HG02970 (cell line): Measurements from ENCODE around the gene RCOR1.
A peak's percentile ranks its signal among the peaks of the same experiment; 100 is the strongest.
"Not testable (repeated sequence)": the region's sequence is repeated elsewhere in the genome, so short reads cannot be mapped to it uniquely, and the experiment has no call there.

Source experiments
- ATAC-seq: cut with Tn5 transposase; IDR thresholded peaks from one replicate; pipeline ENCODE4 v1.9.1; 2021; ENCODE audit warnings: mild to moderate bottlenecking, moderate library complexity, moderate number of reproducible peaks; ENCODE audit not compliant: unreplicated experiment, low FRiP score

RCOR1 gene

DNA sequence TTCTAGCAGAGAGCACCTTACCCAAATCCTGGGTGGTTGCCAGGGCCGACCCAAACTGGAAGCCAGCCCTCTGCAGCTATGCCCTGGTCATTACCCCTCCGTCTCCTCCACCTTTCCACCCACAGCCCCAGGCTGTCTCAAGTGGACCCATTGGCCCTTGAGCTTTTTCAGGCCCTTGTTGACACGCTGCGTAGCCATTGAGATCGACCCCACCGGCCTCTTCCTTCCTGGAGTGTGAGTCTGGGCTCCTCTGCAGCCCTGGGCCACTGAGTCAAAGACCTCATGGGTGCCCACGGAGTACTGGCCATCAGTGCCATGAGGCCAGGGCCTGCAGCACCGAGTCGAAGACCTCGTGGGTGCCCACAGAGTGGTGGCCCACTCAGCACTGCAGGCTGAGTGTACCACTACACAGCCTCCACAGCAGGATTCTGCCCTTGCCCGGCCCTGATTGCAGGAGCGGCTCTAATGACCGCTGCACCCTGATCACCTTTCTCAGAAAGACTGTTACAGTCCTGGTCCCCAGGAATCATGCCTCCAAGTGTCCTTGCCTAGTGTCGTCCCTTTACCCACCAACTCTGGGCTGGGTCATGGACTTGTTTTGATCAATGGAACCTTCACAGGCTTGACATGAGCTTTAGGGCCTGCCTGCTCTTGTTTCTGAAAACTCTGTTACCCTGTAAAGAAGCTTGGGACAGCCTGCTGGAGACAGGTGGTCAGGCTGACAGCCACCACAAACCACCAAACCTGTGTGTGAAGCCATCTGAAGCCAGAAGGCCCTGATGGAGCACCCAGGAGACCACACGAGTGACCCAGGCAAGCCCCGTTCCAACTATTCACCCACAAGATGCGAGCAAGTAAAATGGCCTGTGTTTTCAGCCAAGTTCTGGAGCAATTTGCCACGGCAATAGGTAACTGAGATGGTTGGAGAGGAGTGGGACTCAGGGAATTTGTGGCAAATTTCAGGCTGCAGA is 145.2 kb downstream of the RCOR1 start:
- ATAC-seq, result no peak

DNA sequence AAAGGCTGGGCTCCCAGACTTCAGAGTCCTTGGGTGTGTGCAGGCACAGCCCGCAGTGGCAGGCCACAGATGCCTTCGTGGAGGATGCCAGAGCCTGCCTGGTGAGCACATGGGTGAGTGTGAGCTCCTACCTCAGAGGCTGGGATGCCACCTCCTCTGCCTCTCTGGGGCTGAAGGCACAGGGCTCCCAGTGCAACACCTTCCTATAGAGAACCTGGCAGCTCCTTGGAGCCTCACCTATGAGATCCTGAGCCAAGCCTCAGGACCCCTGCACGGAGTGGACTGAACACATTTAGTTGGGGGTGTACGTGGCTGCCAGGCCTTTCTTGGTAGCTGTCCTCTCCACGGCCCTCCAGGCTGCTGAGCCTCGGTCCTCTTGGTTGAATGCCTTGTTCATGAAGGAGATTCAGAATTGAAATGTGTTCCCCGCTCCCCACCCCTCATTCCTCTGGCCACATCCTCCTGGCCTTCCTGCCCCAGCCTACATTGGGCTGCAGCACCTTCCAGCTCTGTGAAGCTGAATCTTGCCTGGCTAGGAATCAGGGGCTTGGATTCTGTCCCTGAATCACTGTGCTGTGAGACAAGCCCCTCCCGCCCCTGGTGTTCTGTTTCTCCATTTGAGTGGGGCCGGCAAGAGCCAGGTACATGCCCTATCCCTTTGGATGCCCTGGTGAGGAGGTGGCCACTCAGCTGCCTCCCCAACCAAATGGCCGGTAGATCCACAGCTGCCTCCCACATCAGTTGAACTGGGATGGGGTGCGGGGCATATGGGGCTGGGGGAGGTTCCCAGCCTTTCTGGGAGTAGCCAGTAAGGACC is 146.1 kb downstream of the RCOR1 start:
- no peak for ATAC-seq

DNA sequence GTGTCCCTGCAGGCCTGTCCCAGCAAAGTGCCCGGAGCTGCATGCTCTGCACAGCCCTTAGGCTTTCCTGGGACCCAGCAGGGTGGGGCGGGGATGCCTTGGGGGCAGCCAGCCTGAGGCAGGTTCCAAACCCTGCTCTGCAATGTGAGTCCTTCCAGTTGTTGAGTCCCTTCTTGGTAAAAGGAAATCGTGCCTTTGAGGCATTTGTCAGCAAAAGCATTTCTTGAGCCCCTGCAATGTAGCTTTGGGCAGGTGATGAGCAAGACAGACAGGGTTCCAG is 146.7 kb downstream of the RCOR1 start:
- ATAC-seq, result no peak

- ATAC-seq, result no peak
Observed at GRCh38 chr14:102746634-102747438, 154.4 kb downstream of the RCOR1 start.

GRCh38 chr14:102748806-102749205 is 156.4 kb downstream of the RCOR1 start:
- ATAC-seq, result no peak

- no peak for ATAC-seq
Observed at GRCh38 chr14:102749393-102750305, 157.2 kb downstream of the RCOR1 start.

DNA sequence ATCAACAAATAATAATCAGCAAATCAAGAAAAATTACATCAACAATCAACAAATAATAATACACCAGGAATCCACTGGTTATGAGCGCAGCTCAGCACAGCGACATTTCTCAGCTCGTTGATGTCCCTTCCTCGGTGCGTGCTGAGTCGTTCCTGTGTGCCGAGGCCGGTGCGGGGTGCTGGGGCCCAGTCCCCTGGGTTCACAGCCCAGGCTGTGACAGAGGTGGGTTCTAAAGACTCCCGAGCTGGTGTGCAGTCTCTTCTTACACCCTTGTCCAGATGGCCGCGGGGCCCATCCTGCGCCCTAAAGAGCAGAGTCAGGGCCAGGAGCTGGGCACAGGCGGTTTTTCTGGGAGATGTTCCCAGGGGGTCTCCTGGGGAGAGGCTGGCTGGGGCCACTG is 157.9 kb downstream of the RCOR1 start:
- ATAC-seq, result no peak

DNA sequence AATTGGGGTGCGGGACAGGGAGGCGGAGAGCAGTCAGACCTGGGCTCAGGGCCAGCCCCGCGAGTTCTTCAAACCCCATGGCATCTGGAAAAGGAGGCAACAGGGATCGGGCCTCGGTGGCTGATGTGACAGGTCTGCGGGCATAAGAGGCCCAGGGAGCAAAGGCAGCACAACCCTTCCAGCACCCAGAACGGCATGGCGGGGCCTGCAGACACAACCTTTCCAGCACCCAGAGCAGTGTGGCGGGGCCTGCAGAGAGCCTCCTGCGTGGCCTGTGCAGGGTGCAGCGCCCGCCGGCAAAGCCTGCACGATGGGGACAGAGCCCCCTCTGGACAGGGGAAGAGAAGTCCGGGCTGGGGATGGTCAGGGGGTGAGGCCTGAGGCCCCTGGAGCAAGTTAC is 158.6 kb downstream of the RCOR1 start:
- no peak for ATAC-seq

GRCh38 chr14:102752239-102752847 is 159.9 kb downstream of the RCOR1 start:
- ATAC-seq, result no peak

- no peak for ATAC-seq
Observed at GRCh38 chr14:102754370-102755262, 162.2 kb downstream of the RCOR1 start.

DNA sequence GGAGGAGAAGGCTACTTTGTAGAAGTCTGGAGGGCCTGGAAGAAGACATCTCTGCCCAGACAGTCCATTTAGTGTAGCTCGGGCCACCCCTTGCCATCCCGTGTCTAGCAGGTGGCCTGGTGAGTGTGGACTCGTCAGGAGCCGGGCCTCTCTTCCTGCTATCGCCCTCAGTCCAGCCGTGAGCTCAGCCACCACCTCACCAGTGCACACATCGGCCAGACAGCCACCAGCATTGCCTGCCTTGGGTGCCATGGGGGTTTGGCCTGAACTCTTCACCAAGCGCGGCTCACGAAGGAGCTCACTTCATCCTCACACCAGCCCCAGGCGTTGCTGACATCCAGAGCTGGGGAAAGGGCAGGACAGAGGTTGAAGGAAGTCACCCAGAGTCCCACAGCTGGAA is 165.2 kb downstream of the RCOR1 start:
- ATAC-seq, result no peak

DNA sequence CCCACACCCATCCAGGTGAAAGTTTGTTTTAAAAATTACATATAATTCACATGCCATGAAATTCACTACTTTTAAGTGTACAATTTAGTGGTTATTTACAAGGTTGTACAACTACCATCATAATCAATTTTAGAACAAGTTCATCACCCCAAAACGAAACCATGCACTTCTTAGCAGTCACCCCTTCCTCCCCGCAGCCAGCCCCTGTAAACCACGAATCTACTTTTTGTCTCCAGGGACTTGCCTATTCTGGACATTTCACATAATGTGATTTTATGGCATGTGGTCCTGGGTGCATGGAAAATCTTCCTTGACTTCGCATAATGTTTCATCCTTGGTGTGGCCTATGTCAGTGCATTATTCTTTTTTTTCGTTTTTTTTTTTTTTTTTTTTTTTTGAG is 165.6 kb downstream of the RCOR1 start:
- ATAC-seq, result no peak

DNA sequence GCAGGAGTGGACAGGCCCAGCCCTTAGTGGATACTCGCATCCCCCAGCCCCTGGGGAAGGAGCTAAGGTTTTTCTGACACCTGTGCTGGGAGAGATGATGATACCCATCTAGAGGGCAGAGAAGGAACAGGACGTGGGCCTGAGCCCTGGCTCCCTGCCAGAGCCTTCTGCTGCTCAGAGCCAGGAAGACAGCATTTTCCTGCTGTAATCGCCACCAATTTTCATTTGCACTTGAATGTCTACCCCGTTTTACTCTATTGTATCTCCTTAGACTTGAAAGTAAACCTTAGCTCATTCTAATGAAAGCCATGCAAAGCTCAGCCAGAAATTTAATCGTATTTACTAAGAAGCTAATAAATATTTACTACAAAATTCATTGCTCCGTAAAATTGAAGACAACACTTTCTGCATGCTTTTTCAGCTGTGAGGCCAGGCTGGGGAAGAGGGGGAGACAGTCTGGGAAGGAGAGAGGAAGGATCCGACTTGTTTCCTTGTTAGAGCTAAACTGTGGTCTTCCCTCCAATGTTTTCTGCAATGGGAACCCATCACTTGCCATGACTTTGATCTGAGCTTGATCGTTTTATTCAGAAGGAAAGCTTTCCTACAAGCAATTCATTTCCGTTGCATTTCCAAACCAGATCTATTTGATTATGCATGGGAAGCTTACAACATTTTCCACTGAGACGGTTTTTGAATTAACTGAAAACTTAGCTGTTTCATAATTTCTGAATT is 167.2 kb downstream of the RCOR1 start:
- no peak for ATAC-seq

- no peak for ATAC-seq
Observed at GRCh38 chr14:102760496-102761193, 168.2 kb downstream of the RCOR1 start.

- no peak for ATAC-seq
Observed at GRCh38 chr14:102761206-102761605, 168.8 kb downstream of the RCOR1 start.

- ATAC-seq, result peak; percentile 51
Observed at GRCh38 chr14:102764220-102764671, 171.8 kb downstream of the RCOR1 start.

DNA sequence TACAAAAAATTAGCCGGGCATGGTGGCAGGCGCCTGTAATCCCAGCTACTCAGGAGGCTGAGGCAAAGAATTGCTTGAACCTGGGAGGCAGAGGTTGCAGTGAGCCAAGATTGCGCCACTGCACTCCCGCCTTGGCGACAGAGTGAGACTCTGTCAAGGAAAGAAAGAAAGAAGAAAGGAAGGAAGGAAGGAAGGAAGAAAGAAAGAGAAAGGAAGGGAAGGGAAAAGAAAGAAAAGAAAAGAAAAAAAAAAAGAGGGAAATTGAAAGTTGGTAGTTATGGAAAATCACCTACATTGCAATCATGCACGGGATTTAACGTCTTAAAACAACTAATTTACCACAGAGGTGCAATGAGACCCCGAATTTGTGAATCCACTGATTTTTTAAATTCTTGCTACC is 173.3 kb downstream of the RCOR1 start:
- not testable (repeated sequence) for ATAC-seq
